GM12891 (cell line): ENCODE measurements around the gene SLC44A4.

Experiments used
- PAX5 ChIP-seq: IDR thresholded peaks from 2 replicates; pipeline ENCODE4 v1.6.1; 2011; ENCODE audit warnings: low read length, moderate library complexity, mild to moderate bottlenecking; ENCODE audit not compliant: insufficient read depth, severe bottlenecking
- POLR2A ChIP-seq: IDR thresholded peaks from 2 replicates; pipeline ENCODE4 v1.6.1; 2011; ENCODE audit warnings: low read depth, low read length, control low read depth
- POLR2AphosphoS5 ChIP-seq: IDR thresholded peaks from 2 replicates; pipeline ENCODE4 v1.6.1; 2011; ENCODE audit warnings: low read depth, low read length, control low read depth
- POU2F2 ChIP-seq: IDR thresholded peaks from 2 replicates; pipeline ENCODE4 v1.6.1; 2011; ENCODE audit warnings: low read depth, mild to moderate bottlenecking, control low read depth, low read length, moderate library complexity
- SPI1 ChIP-seq: IDR thresholded peaks from 2 replicates; pipeline ENCODE4 v1.6.1; 2011; ENCODE audit warnings: low read depth, low read length, control low read depth
- TAF1 ChIP-seq: IDR thresholded peaks from 2 replicates; pipeline ENCODE4 v1.6.1; 2011; ENCODE audit warnings: low read depth, low read length, control low read depth

GRCh38 chr6:31905041-31905440 is 26.2 kb upstream of the SLC44A4 start:
- no peak for TF ChIP-seq POLR2AphosphoS5
- no peak for TF ChIP-seq TAF1
- no peak for TF ChIP-seq SPI1
- TF ChIP-seq POLR2A, result no peak
- no peak for TF ChIP-seq PAX5
- TF ChIP-seq POU2F2, result no peak
